Measurements from ENCODE around the gene DMWD. TPM values are rescaled to one million over a fixed set of nuclear protein-coding genes. Genes with fewer than 3 reads are reported as not detected.

DMWD gene
- total and polyA plus RNA-seq, 4 experiments from 2014 or later, result 6.9 to 52.6 (median 30.5) TPM

- intact Hi-C loops (cut with micrococcal nuclease), result no loop called here
- H3K4me3 ChIP-seq (ENCODE audit: low read length in 2 of 2), result no peak overlapping the region
- no peaks in the 10 kb centered on the region for H3K27me3 ChIP-seq (ENCODE audit: insufficient read depth, low read length)
- H3K9me3 ChIP-seq (ENCODE audit: control insufficient read depth in 1 of 2, low read length in 2 of 2), result no peaks in the 10 kb centered on the region
- ChIA-PET POLR2A (ENCODE audit: partially characterized antibody) (interaction anchor here (1.0 kb wide), 2 partner anchors 20 to 72 kb away, joined by 3 to 7 read pairs; partner anchors contain the start of gene SIX5), CTCF (ENCODE audit: partially characterized antibody) (interaction anchor here (1.1 to 1.6 kb wide), 2 partner anchors 10 to 20 kb away, joined by 5 read pairs; partner anchors contain the start of gene SIX5)
- peaks cover 32% of the 10 kb centered on the region for H3K4me1 ChIP-seq (ENCODE audit: insufficient read depth, low read length)
- no peak overlapping the region for H3K27ac ChIP-seq (ENCODE audit: low read depth, low read length)
- Mint-ChIP-seq H3K36me3 (peaks cover 32 to 45% of the 10 kb centered on the region in 2 donors), H3K4me3 (peak overlapping the region in 2 of 8 donors; percentile 31 to 34), H3K27ac (peak overlapping the region in 2 of 7 donors; percentile 34 to 69), H3K9me3 (no peaks in the 10 kb centered on the region), H3K4me1 (peaks cover 28 to 40% (median 33%) of the 10 kb centered on the region in 4 donors), H3K27me3 (peaks cover 2 to 12% of the 10 kb centered on the region in 2 donors)
- DNase-seq, result no peak
- peaks cover 20% of the 10 kb centered on the region for H3K36me3 ChIP-seq (ENCODE audit: insufficient read depth, low read length)
Measured at GRCh38 chr19:45789035-45789786, 3.4 kb downstream of the DMWD start.

- no peak for DNase-seq
- H3K27me3 ChIP-seq (ENCODE audit: insufficient read depth, low read length), result no peaks in the 10 kb centered on the region
- no peak overlapping the region for H3K4me3 ChIP-seq (ENCODE audit: low read length in 2 of 2)
- H3K27ac Mint-ChIP-seq, result no peak overlapping the region
- H3K9me3 ChIP-seq (ENCODE audit: control insufficient read depth in 1 of 2, low read length in 2 of 2), result no peaks in the 10 kb centered on the region
- peaks cover 32 to 35% of the 10 kb centered on the region in 2 donors for H3K36me3 Mint-ChIP-seq
- intact Hi-C loops (cut with micrococcal nuclease), result no loop called here
- H3K4me3 Mint-ChIP-seq, result no peak overlapping the region
- no peak overlapping the region for H3K27ac ChIP-seq (ENCODE audit: low read depth, low read length)
- no peaks in the 10 kb centered on the region for H3K9me3 Mint-ChIP-seq
- peaks cover 11 to 18% (median 14%) of the 10 kb centered on the region in 4 donors for H3K4me1 Mint-ChIP-seq
- H3K27me3 Mint-ChIP-seq, result peaks cover 0 to 2% of the 10 kb centered on the region in 2 donors
- POLR2A ChIA-PET (ENCODE audit: partially characterized antibody), result no interaction called here
- peaks cover 20% of the 10 kb centered on the region for H3K36me3 ChIP-seq (ENCODE audit: insufficient read depth, low read length)
- peaks cover 12% of the 10 kb centered on the region for H3K4me1 ChIP-seq (ENCODE audit: insufficient read depth, low read length)
- CTCF ChIA-PET (ENCODE audit: partially characterized antibody), result no interaction called here
Measured at GRCh38 chr19:45786533-45786894, 6.1 kb downstream of the DMWD start.

GRCh38 chr19:45785781-45786532 lies 6.7 kb downstream of the DMWD start:
- no peak overlapping the region for H3K4me3 ChIP-seq (ENCODE audit: low read length in 2 of 2)
- H3K36me3 ChIP-seq (ENCODE audit: insufficient read depth, low read length), result peaks cover 20% of the 10 kb centered on the region
- POLR2A ChIA-PET (ENCODE audit: partially characterized antibody), result no interaction called here
- Mint-ChIP-seq H3K27ac (no peak overlapping the region), H3K27me3 (peaks cover 1 to 4% of the 10 kb centered on the region in 2 donors), H3K9me3 (no peaks in the 10 kb centered on the region), H3K4me1 (peaks cover 8 to 15% (median 10%) of the 10 kb centered on the region in 4 donors), H3K4me3 (no peak overlapping the region), H3K36me3 (peaks cover 32 to 33% of the 10 kb centered on the region in 2 donors)
- H3K4me1 ChIP-seq (ENCODE audit: insufficient read depth, low read length), result peaks cover 7% of the 10 kb centered on the region
- H3K27me3 ChIP-seq (ENCODE audit: insufficient read depth, low read length), result no peaks in the 10 kb centered on the region
- H3K27ac ChIP-seq (ENCODE audit: low read depth, low read length), result no peak overlapping the region
- no peaks in the 10 kb centered on the region for H3K9me3 ChIP-seq (ENCODE audit: control insufficient read depth in 1 of 2, low read length in 2 of 2)
- CTCF ChIA-PET (ENCODE audit: partially characterized antibody), result no interaction called here
- no peak for DNase-seq
- intact Hi-C loops (cut with micrococcal nuclease), result no loop called here

GRCh38 chr19:45785097-45785496 lies 7.5 kb downstream of the DMWD start:
- intact Hi-C loops (cut with micrococcal nuclease), result no loop called here
- Mint-ChIP-seq H3K9me3 (no peaks in the 10 kb centered on the region), H3K27me3 (peaks cover 2 to 6% of the 10 kb centered on the region in 2 donors), H3K36me3 (peaks cover 29 to 32% of the 10 kb centered on the region in 2 donors), H3K4me1 (peaks cover 6 to 16% (median 8%) of the 10 kb centered on the region in 4 donors), H3K27ac (no peak overlapping the region), H3K4me3 (no peak overlapping the region)
- Histone ChIP-seq H3K9me3 (ENCODE audit: control insufficient read depth in 1 of 2, low read length in 2 of 2) (no peaks in the 10 kb centered on the region), H3K27ac (ENCODE audit: low read depth, low read length) (no peak overlapping the region), H3K27me3 (ENCODE audit: insufficient read depth, low read length) (peaks cover 4% of the 10 kb centered on the region), H3K4me3 (ENCODE audit: low read length in 2 of 2) (no peak overlapping the region), H3K36me3 (ENCODE audit: insufficient read depth, low read length) (peaks cover 20% of the 10 kb centered on the region), H3K4me1 (ENCODE audit: insufficient read depth, low read length) (peaks cover 2% of the 10 kb centered on the region)
- CTCF ChIA-PET (ENCODE audit: partially characterized antibody), result no interaction called here
- no peak for DNase-seq
- POLR2A ChIA-PET (ENCODE audit: partially characterized antibody), result interaction anchor here (0.7 kb wide), 1 partner anchor 15 kb away, joined by 3 read pairs; no protein-coding TSS in a partner anchor

GRCh38 chr19:45784096-45784495 lies 8.5 kb downstream of the DMWD start:
- ChIA-PET CTCF (ENCODE audit: partially characterized antibody) (no interaction called here), POLR2A (ENCODE audit: partially characterized antibody) (no interaction called here)
- no peak for DNase-seq
- Histone ChIP-seq H3K4me1 (ENCODE audit: insufficient read depth, low read length) (peaks cover 12% of the 10 kb centered on the region), H3K27me3 (ENCODE audit: insufficient read depth, low read length) (peaks cover 12% of the 10 kb centered on the region), H3K4me3 (ENCODE audit: low read length in 2 of 2) (no peak overlapping the region), H3K36me3 (ENCODE audit: insufficient read depth, low read length) (peaks cover 16% of the 10 kb centered on the region), H3K27ac (ENCODE audit: low read depth, low read length) (no peak overlapping the region), H3K9me3 (ENCODE audit: control insufficient read depth in 1 of 2, low read length in 2 of 2) (no peaks in the 10 kb centered on the region)
- Mint-ChIP-seq H3K4me3 (no peak overlapping the region), H3K4me1 (peaks cover 11 to 25% (median 17%) of the 10 kb centered on the region in 4 donors), H3K27me3 (peaks cover 3 to 13% of the 10 kb centered on the region in 2 donors), H3K9me3 (no peaks in the 10 kb centered on the region), H3K27ac (peak overlapping the region in 1 of 7 donors; percentile 29), H3K36me3 (peaks cover 29 to 31% of the 10 kb centered on the region in 2 donors)
- intact Hi-C loops (cut with micrococcal nuclease), result no loop called here

GRCh38 chr19:45782820-45783785 lies 9.5 kb downstream of the DMWD start:
- CTCF ChIA-PET (ENCODE audit: partially characterized antibody), result interaction anchor here (0.6 to 2.6 kb wide), 4 partner anchors 14 to 1839 kb away, joined by 3 to 13 read pairs (median 4); partner anchors contain the start of gene SIX5

More at GRCh38 chr19:45782820-45783785, 9.5 kb downstream of the DMWD start:
- no peak for DNase-seq
- H3K36me3 Mint-ChIP-seq, result peaks cover 22 to 24% of the 10 kb centered on the region in 2 donors
- no peak overlapping the region for H3K27ac Mint-ChIP-seq
- H3K27me3 ChIP-seq (ENCODE audit: insufficient read depth, low read length), result peaks cover 13% of the 10 kb centered on the region
- no peak overlapping the region for H3K27ac ChIP-seq (ENCODE audit: low read depth, low read length)
- peaks cover 12 to 26% (median 19%) of the 10 kb centered on the region in 4 donors for H3K4me1 Mint-ChIP-seq
- peaks cover 6% of the 10 kb centered on the region for H3K36me3 ChIP-seq (ENCODE audit: insufficient read depth, low read length)
- intact Hi-C loops (cut with micrococcal nuclease), result no loop called here
- peaks cover 20% of the 10 kb centered on the region for H3K4me1 ChIP-seq (ENCODE audit: insufficient read depth, low read length)
- H3K27me3 Mint-ChIP-seq, result peaks cover 4 to 16% of the 10 kb centered on the region in 2 donors
- H3K9me3 ChIP-seq (ENCODE audit: control insufficient read depth in 1 of 2, low read length in 2 of 2), result no peaks in the 10 kb centered on the region
- POLR2A ChIA-PET (ENCODE audit: partially characterized antibody), result interaction anchor here (0.7 to 1.0 kb wide), 4 partner anchors 10 to 16 kb away, joined by 3 to 6 read pairs (median 3); partner anchors contain the start of genes DMWD and SIX5
- no peaks in the 10 kb centered on the region for H3K9me3 Mint-ChIP-seq
- H3K4me3 Mint-ChIP-seq, result no peak overlapping the region
- H3K4me3 ChIP-seq (ENCODE audit: low read length in 2 of 2), result no peak overlapping the region

Data from CD4-positive, alpha-beta memory T cell (primary cell).